GM12878 (cell line): ENCODE results near the gene ARL16.

Source experiments
- CTCF ChIP-seq, 3 experiments: IDR thresholded peaks in 2 of 3; conservative IDR thresholded peaks in 1 of 3; 2 replicates each; pipeline ENCODE4 v1.5.1; 2011; ENCODE audit warnings: low read depth in 3 of 3, low read length in 3 of 3, mild to moderate bottlenecking in 3 of 3, control low read depth in 2 of 3, moderate library complexity in 2 of 3, inconsistent platforms in 1 of 3, mixed read lengths in 1 of 3; ENCODE audit not compliant: control insufficient read depth in 2 of 3, insufficient read depth in 1 of 3; ENCODE audit errors: extremely low read depth in 1 of 3
- EP300 ChIP-seq, 2 experiments: fragments of 150-350 bp in 1 of 2; IDR thresholded peaks; 2 replicates each; pipeline ENCODE4 v1.6.1; 2011 to 2012; ENCODE audit warnings: low read depth in 2 of 2, low read length in 2 of 2, borderline replicate concordance in 1 of 2, improper control_type of control experiment in 1 of 2, inconsistent platforms in 1 of 2; ENCODE audit not compliant: control insufficient read depth in 1 of 2
- HDGF ChIP-seq: fragments of 450-650 bp; IDR thresholded peaks from 2 replicates; pipeline ENCODE4 v1.6.1; 2016; ENCODE audit warnings: antibody characterized with exemption
- ZBTB33 ChIP-seq: fragments of 450-650 bp; IDR thresholded peaks from 2 replicates; pipeline ENCODE4 v1.6.1; 2017; ENCODE audit warnings: mild to moderate bottlenecking

GRCh38 chr17:81702934-81703746, 19.5 kb upstream of the ARL16 start, which contains the start of gene MRPL12:
- TF ChIP-seq CTCF (IDR thresholded peaks at IDR 0.05 in 2 of 3, conservative IDR thresholded peaks at IDR 0.05 in 1 of 3; ENCODE audit: control insufficient read depth in 2 of 3, extremely low read depth in 1 of 3, insufficient read depth in 1 of 3, low read depth in 3 of 3, low read length in 3 of 3), result no peak
- no peak for TF ChIP-seq EP300 (IDR thresholded peaks at IDR 0.05; ENCODE audit: borderline replicate concordance in 1 of 2, control insufficient read depth in 1 of 2, low read depth in 2 of 2, low read length in 2 of 2)
- TF ChIP-seq ZBTB33, result no peak
- TF ChIP-seq HDGF, result peak; percentile 64; the same call in 1 of the 2 replicates
